HG03378 (cell line): ENCODE results near the gene RFX2.
"Not testable (repeated sequence)": the region's sequence is repeated elsewhere in the genome, so short reads cannot be mapped to it uniquely, and the experiment has no call there.

ENCODE experiments used
- ATAC-seq: cut with Tn5 transposase; IDR thresholded peaks from one replicate; pipeline ENCODE4 v1.9.1; 2021; ENCODE audit warnings: mild to moderate bottlenecking, moderate library complexity; ENCODE audit not compliant: unreplicated experiment

The RFX2 gene

GRCh38 chr19:5974721-5975387, 135.4 kb downstream of the RFX2 start:
- no peak for ATAC-seq

GRCh38 chr19:5973867-5974635, 136.2 kb downstream of the RFX2 start:
- no peak for ATAC-seq

- ATAC-seq: no peak
These were observed 136.9 kb downstream of the RFX2 start for GRCh38 chr19:5973376-5973775.

- no peak for ATAC-seq
These were observed 138.0 kb downstream of the RFX2 start for GRCh38 chr19:5972355-5972731.

GRCh38 chr19:5971714-5972354, 138.5 kb downstream of the RFX2 start:
- no peak for ATAC-seq

- ATAC-seq: no peak
These were observed 140.8 kb downstream of the RFX2 start for GRCh38 chr19:5969476-5969875.

GRCh38 chr19:5968431-5969373, 141.6 kb downstream of the RFX2 start:
- no peak for ATAC-seq

- no peak for ATAC-seq
These were observed 142.3 kb downstream of the RFX2 start for GRCh38 chr19:5967994-5968430.

- ATAC-seq: no peak
These were observed 142.7 kb downstream of the RFX2 start for GRCh38 chr19:5967571-5967970.

- no peak for ATAC-seq
These were observed 143.4 kb downstream of the RFX2 start for GRCh38 chr19:5966941-5967340.

GRCh38 chr19:5966215-5966614, 144.1 kb downstream of the RFX2 start:
- ATAC-seq: no peak

- ATAC-seq: no peak
These were observed 145.3 kb downstream of the RFX2 start for GRCh38 chr19:5964816-5965565.

- no peak for ATAC-seq
These were observed 146.4 kb downstream of the RFX2 start for GRCh38 chr19:5963855-5964254.

- ATAC-seq: not testable (repeated sequence)
These were observed 147.0 kb downstream of the RFX2 start for GRCh38 chr19:5963259-5963658.

- ATAC-seq: no peak
These were observed 148.0 kb downstream of the RFX2 start for GRCh38 chr19:5961969-5962945.

GRCh38 chr19:5961641-5961968, 148.7 kb downstream of the RFX2 start:
- ATAC-seq: not testable (repeated sequence)

GRCh38 chr19:5960005-5961001, 150.0 kb downstream of the RFX2 start:
- ATAC-seq: no peak
